Cardiac fibroblast (primary cell): ENCODE measurements around the gene TMEM11.

ENCODE experiments used
- DNase-seq, 2 donors: peaks; one replicate each; pipeline versions ENCODE4 v3.0.0 to v3.0.0-alpha.2; 2010; ENCODE audit warnings: low read depth in 2 of 2
- H3K4me3 ChIP-seq, 2 donors: replicated peaks in 1 of 2; 1 replicate in 1 of 2; 2 replicates in 1 of 2; pipeline ENCODE4 v1.5.1; 2011; ENCODE audit warnings: low read depth in 2 of 2, low read length in 2 of 2, mild to moderate bottlenecking in 2 of 2, moderate library complexity in 1 of 2
- CTCF ChIP-seq: IDR thresholded peaks from one replicate; pipeline ENCODE4 v1.5.1; 2011; ENCODE audit warnings: low read depth, mild to moderate bottlenecking, low read length, inconsistent platforms

Gene TMEM11

GRCh38 chr17:21214015-21214776 lies at the start of gene TMEM11:
Gene TMEM11 (minus strand): TSS chr17:21214161. CDS start chr17:21214152, 9 bp downstream.
- DNase-seq: peak; percentile 94 to 97
- H3K4me3 ChIP-seq: peak within 1 kb of the TSS; percentile 67 to 100
- TF ChIP-seq CTCF: no peak

GRCh38 chr17:21263376-21263775 lies 49.4 kb upstream of the TMEM11 start:
- peak; percentile 39 to 87 for DNase-seq
- TF ChIP-seq CTCF: no peak
- H3K4me3 ChIP-seq: no peak overlapping the region

GRCh38 chr17:21262259-21262993 lies 48.5 kb upstream of the TMEM11 start:
- no peak for TF ChIP-seq CTCF
- no peak overlapping the region for H3K4me3 ChIP-seq
- DNase-seq: no peak

GRCh38 chr17:21258593-21258992 lies 44.6 kb upstream of the TMEM11 start:
- TF ChIP-seq CTCF: no peak
- H3K4me3 ChIP-seq: no peak overlapping the region
- DNase-seq: no peak

GRCh38 chr17:21253646-21254441 lies 39.9 kb upstream of the TMEM11 start:
- no peak for TF ChIP-seq CTCF
- H3K4me3 ChIP-seq: peak overlapping the region; percentile 39 to 61
- DNase-seq: no peak

GRCh38 chr17:21252796-21253645 lies 39.1 kb upstream of the TMEM11 start, which contains the start of gene NATD1:
Gene NATD1 (minus strand): TSS chr17:21253410. CDS start chr17:21253264, 146 bp downstream.
- no peak for TF ChIP-seq CTCF
- H3K4me3 ChIP-seq: peak within 1 kb of the TSS; percentile 61 to 63
- peak; percentile 84 to 88 for DNase-seq
